Measurements from ENCODE around the gene BMPR1A. TPM values are rescaled to one million over a fixed set of nuclear protein-coding genes. Genes with fewer than 3 reads are reported as not detected.

Gene BMPR1A
- total RNA-seq = 0.10 TPM in 1 of 2 replicates, not detected in the other

GRCh38 chr10:86756511-86757112 is at the start of gene BMPR1A:
BMPR1A (plus strand) TSS chr10:86756619; CDS start chr10:86876019, 119,400 bp downstream.

GRCh38 chr10:86957471-86958115 is 201.2 kb downstream of the BMPR1A start, which contains the start of gene MMRN2:
MMRN2 (minus strand) TSS chr10:86957615; CDS start chr10:86957541, 74 bp downstream.

GRCh38 chr10:86958116-86958900 is 201.9 kb downstream of the BMPR1A start, which contains the start of gene SNCG:
SNCG (plus strand) TSS chr10:86958599; CDS start chr10:86958698, 99 bp downstream.

GRCh38 chr10:86968271-86968993 is 212.0 kb downstream of the BMPR1A start, which contains the start of gene ADIRF:
ADIRF (plus strand) TSS chr10:86968482; CDS start chr10:86968545, 63 bp downstream.

Other genes starting within 250 kb of the BMPR1A start
- 22.2 and 24.7 TPM in 2 replicates for gene WAPL, start 234.8 kb upstream of the BMPR1A start, total RNA-seq
- gene OPN4, start 102.1 kb upstream of the BMPR1A start, total RNA-seq = not detected in 2 replicates
- gene LDB3, start 88.1 kb upstream of the BMPR1A start, total RNA-seq = not detected in 2 replicates
- 199 and 215 TPM in 2 replicates for gene MMRN2, start 201.0 kb downstream of the BMPR1A start, total RNA-seq
- 77.7 and 80.4 TPM in 2 replicates for gene SNCG, start 202.0 kb downstream of the BMPR1A start, total RNA-seq
- 34.7 and 71.8 TPM in 2 replicates for gene ADIRF, start 211.9 kb downstream of the BMPR1A start, total RNA-seq

Measured in mammary microvascular endothelial cell (primary cell).